OCI-LY1 (cell line): ENCODE data around the gene VWA2.

Experiments used
- CTCF ChIP-seq: fragments of 200-600 bp; sonication (generic), shearing (Covaris generic); IDR thresholded peaks from 2 replicates; pipeline ENCODE4 v1.5.1; 2017; ENCODE audit warnings: mild to moderate bottlenecking, antibody characterized with exemption, low read length, moderate library complexity, mixed read lengths
- EZH2 ChIP-seq: fragments of 200-600 bp; sonication (generic), shearing (Covaris generic); IDR thresholded peaks from 2 replicates; pipeline ENCODE4 v1.8.0; 2017; ENCODE audit warnings: borderline replicate concordance, mixed run types, mild to moderate bottlenecking, antibody characterized with exemption, low read length, moderate library complexity, mixed read lengths

GRCh38 chr10:114294549-114294948 is 55.5 kb downstream of the VWA2 start:
- TF ChIP-seq CTCF (no peak), EZH2 (no peak)
